ENCODE measurements around the gene PML.

DNA sequence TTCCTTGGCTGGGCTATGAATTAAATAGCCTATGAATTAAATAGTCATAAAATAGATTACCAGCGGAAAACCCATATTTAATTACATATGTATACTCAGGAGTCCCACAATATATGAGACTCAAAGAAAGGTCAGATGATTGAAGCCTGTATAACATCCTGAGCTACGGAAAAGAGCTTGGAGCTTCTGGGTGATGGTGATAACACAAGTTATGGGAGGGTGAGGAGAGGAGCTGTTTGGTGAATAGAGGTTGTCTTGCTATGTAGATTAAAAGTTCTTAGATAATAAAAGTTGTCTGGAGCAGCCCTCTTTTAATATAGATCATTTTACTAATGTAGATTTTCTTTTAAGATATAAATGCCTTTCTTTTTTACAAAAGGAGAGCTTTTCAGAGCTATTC is 1.8 kb downstream of the PML start:
- TF ChIP-seq, protein P1, sequence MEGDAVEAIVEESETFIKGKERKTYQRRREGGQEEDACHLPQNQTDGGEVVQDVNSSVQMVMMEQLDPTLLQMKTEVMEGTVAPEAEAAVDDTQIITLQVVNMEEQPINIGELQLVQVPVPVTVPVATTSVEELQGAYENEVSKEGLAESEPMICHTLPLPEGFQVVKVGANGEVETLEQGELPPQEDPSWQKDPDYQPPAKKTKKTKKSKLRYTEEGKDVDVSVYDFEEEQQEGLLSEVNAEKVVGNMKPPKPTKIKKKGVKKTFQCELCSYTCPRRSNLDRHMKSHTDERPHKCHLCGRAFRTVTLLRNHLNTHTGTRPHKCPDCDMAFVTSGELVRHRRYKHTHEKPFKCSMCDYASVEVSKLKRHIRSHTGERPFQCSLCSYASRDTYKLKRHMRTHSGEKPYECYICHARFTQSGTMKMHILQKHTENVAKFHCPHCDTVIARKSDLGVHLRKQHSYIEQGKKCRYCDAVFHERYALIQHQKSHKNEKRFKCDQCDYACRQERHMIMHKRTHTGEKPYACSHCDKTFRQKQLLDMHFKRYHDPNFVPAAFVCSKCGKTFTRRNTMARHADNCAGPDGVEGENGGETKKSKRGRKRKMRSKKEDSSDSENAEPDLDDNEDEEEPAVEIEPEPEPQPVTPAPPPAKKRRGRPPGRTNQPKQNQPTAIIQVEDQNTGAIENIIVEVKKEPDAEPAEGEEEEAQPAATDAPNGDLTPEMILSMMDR (IDR thresholded peaks at IDR 0.05; ENCODE audit: poor library complexity), result no peak
- TF ChIP-seq EZH2phosphoT487 (IDR thresholded peaks at IDR 0.05; ENCODE audit: low read depth, severe bottlenecking, unreplicated experiment) (no peak), EZH2 (IDR thresholded peaks at IDR 0.05; ENCODE audit: borderline replicate concordance) (no peak)

All from hepatocyte (in vitro differentiated cells).